ENCODE results near the gene FGGY.

Gene FGGY

DNA sequence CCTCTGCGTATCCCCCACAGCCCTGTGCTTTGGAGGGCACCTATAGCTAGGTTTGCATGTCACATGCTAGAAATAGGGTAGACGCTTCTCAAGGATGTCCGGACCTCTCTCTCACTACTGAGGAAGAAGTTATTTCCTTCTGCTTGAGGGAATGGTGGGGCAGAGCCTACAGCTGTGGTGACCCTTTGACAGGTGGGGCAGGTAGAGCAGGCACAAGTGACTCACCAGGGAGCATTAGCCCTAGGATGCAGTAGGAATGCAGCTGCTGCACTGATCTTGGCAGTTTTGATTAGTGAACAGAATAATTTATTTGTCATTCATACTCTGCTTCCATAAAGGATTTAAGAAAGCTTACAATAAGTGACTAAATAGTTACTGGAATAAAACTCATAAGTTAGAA lies 388.2 kb downstream of the FGGY start:
- no peak overlapping the region for H3K4me3 ChIP-seq (ENCODE audit: control insufficient read depth, low read depth, low read length)
- no peak for DNase-seq (ENCODE audit: low read depth)
- TF ChIP-seq, protein P1, sequence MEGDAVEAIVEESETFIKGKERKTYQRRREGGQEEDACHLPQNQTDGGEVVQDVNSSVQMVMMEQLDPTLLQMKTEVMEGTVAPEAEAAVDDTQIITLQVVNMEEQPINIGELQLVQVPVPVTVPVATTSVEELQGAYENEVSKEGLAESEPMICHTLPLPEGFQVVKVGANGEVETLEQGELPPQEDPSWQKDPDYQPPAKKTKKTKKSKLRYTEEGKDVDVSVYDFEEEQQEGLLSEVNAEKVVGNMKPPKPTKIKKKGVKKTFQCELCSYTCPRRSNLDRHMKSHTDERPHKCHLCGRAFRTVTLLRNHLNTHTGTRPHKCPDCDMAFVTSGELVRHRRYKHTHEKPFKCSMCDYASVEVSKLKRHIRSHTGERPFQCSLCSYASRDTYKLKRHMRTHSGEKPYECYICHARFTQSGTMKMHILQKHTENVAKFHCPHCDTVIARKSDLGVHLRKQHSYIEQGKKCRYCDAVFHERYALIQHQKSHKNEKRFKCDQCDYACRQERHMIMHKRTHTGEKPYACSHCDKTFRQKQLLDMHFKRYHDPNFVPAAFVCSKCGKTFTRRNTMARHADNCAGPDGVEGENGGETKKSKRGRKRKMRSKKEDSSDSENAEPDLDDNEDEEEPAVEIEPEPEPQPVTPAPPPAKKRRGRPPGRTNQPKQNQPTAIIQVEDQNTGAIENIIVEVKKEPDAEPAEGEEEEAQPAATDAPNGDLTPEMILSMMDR (IDR thresholded peaks at IDR 0.05; ENCODE audit: control insufficient read depth, insufficient read depth, low read depth, low read length, missing control alignments) = no peak

DNA sequence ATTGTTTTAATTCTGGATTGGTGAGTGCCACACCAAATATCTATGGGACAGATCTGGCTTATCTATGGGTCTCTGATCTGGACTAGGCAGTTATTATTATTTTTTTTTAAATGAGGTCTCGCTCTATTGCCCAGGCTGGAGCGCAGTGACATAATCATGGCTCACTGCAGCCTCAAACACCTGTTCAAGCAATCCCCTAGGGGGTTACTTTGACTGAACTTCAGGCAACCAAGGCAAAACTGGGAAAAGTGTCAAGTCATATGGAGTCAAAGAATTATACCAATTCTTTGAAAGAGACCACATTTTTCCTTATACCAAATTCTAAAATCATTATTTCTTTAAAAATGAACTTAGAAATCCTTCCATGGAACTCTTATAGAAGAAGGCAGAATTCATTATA lies 388.8 kb downstream of the FGGY start:
- TF ChIP-seq, protein P1 (IDR thresholded peaks at IDR 0.05; ENCODE audit: control insufficient read depth, insufficient read depth, low read depth, low read length, missing control alignments) = no peak
- no peak for DNase-seq (ENCODE audit: low read depth)

DNA sequence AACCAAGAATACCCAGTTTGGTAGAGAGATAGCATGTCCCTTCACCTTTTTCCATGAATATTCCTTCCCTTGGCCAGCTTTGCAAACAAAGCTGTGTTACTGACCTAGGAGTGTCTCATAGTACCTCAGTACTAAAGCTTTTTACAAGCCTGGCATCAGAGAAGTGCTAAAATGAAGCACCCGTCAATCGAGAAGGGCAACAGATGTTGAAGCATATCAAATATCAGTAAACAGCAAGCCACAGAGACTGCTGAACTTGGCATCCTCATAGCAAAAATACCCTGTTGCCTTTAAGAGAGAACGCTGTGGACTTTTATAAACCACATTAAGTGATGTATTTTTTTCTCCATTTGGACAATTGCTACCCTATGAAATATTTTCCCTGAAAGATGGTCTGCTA lies 389.3 kb downstream of the FGGY start:
- no peak overlapping the region for H3K4me3 ChIP-seq (ENCODE audit: control insufficient read depth, low read depth, low read length)
- no peak for DNase-seq (ENCODE audit: low read depth)
- TF ChIP-seq, protein P1 (IDR thresholded peaks at IDR 0.05; ENCODE audit: control insufficient read depth, insufficient read depth, low read depth, low read length, missing control alignments) = no peak

More for the DNA sequence above, 388.8 kb downstream of the FGGY start:
- H3K4me3 ChIP-seq (ENCODE audit: control insufficient read depth, low read depth, low read length) = no peak overlapping the region

DNA sequence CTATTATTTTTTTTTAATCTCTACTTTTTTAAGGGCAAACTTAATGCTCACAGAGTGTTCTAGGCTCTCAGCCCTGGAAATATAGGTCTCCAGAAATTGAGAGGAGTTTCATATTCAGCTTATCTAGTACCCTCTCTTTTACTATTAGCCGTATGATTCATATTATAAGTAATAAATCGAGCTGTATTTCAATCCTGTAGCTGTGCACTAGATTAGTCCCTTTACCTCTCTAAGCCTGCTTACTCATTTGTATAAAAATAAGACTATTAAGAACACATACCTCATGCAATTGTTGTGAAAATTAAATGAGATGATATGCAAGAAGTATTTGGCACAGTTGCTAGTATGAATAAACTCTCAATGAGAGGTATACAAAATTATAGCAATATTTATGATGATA lies 389.7 kb downstream of the FGGY start:
- no peak for DNase-seq (ENCODE audit: low read depth)
- no peak overlapping the region for H3K4me3 ChIP-seq (ENCODE audit: control insufficient read depth, low read depth, low read length)
- TF ChIP-seq, protein P1 (IDR thresholded peaks at IDR 0.05; ENCODE audit: control insufficient read depth, insufficient read depth, low read depth, low read length, missing control alignments) = no peak

DNA sequence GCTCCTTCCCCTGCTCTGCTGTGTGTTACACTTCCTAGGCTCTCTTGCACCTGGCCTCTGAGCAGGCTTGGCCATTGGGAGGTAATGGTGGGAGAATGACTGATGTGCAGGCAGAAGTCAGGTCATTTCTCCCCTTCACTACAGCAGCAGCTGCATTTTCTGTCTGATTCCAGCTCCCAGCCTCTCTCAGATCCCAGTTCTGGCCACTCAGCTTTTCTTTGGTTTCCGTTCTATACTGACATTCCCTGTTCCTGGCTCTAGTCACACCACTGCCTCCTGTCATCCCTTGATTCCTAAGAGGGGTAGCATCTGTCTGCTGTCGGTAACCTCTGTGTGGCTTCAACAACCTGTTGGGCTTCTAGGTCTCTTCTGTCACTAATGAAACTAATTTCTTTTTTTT lies 390.2 kb downstream of the FGGY start:
- no peak overlapping the region for H3K4me3 ChIP-seq (ENCODE audit: control insufficient read depth, low read depth, low read length)
- TF ChIP-seq, protein P1 (IDR thresholded peaks at IDR 0.05; ENCODE audit: control insufficient read depth, insufficient read depth, low read depth, low read length, missing control alignments) = no peak
- no peak for DNase-seq (ENCODE audit: low read depth)

DNA sequence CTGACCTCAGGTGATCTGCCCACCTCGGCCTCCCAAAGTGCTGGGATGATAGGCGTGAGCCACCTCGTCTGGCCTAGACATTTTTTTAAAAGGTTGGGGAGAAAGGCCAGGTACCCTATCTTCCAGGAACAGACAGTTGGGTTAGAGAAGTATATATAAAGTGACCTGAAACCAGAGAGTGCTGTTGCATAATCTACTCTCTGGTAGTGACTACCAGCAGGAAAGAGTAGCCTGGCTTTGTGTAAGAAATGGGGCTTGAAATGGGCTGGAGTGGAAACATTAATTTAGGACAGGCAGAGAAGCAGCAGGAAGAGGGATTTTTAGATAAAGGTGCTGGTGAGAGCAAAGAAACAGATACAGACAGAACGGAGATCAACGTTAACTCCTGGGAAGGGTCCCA lies 392.1 kb downstream of the FGGY start:
- TF ChIP-seq, protein P1 (IDR thresholded peaks at IDR 0.05; ENCODE audit: control insufficient read depth, insufficient read depth, low read depth, low read length, missing control alignments) = no peak
- H3K4me3 ChIP-seq (ENCODE audit: control insufficient read depth, low read depth, low read length) = no peak overlapping the region
- DNase-seq (ENCODE audit: low read depth) = no peak

DNA sequence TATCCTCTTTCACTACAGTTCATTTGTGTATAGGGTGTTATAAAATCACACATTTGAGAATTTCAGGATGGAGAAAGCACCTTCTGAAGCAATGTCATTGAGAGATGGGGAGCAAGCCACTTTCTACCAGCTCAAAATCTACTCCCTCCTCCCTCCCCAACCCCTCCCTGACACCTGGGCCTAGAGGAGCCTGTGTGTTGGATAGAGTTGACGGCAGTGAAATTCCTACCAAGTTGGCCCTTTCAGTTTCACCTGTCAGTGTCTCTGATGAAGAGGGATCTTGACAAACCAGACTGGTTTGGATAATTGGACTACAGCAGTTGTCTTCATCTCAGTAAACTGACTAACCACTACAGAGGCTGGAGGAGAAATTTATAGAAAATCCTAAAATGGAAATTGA lies 392.8 kb downstream of the FGGY start:
- DNase-seq (ENCODE audit: low read depth) = no peak
- no peak overlapping the region for H3K4me3 ChIP-seq (ENCODE audit: control insufficient read depth, low read depth, low read length)
- TF ChIP-seq, protein P1 (IDR thresholded peaks at IDR 0.05; ENCODE audit: control insufficient read depth, insufficient read depth, low read depth, low read length, missing control alignments) = no peak
